ENCODE measurements around the gene SEMA6A. TPM values are rescaled to one million over a fixed set of nuclear protein-coding genes. Genes with fewer than 3 reads are reported as not detected.

SEMA6A gene
- total and polyA plus RNA-seq, 9 of the 15 experiments (the other 6 are each of a cell fraction or from before 2014, with no cell fraction given), result 0.04 to 0.42 (median 0.18) TPM; not detected in 5

GRCh38 chr5:116459301-116459700 lies 115.3 kb downstream of the SEMA6A start:
- Histone ChIP-seq H3K36me3 (ENCODE audit: control insufficient read depth, insufficient read depth, low read length) (no peaks in the 10 kb centered on the region), H4K20me1 (replicated peaks; ENCODE audit: control insufficient read depth, insufficient read depth, low read length) (no peaks in the 10 kb centered on the region), H3K27ac (ENCODE audit: extremely low read depth, low read depth, low read length) (no peak overlapping the region), H3K27me3 (ENCODE audit: control insufficient read depth in 2 of 2, insufficient read depth in 2 of 2, low read length in 2 of 2) (no peaks in the 10 kb centered on the region), H3K4me1 (replicated peaks in 1 of 2; ENCODE audit: control insufficient read depth in 2 of 2, insufficient read depth in 2 of 2, low read length in 2 of 2) (no peaks in the 10 kb centered on the region), H3K9me3 (replicated peaks; ENCODE audit: control insufficient read depth, insufficient read depth, low read depth, low read length) (no peaks in the 10 kb centered on the region), H3K9ac (ENCODE audit: insufficient read depth in 1 of 2, low read depth in 2 of 2, low read length in 2 of 2) (no peak overlapping the region), H3K9me1 (ENCODE audit: control insufficient read depth, insufficient read depth, low read length) (no peaks in the 10 kb centered on the region), H3K79me2 (ENCODE audit: control insufficient read depth, insufficient read depth, low read length) (no peaks in the 10 kb centered on the region), H3K4me2 (ENCODE audit: insufficient read depth, low read length) (no peak overlapping the region), H3K4me3 (no peak overlapping the region), H2AFZ (ENCODE audit: low read depth, low read length) (no peak overlapping the region)
- in situ Hi-C loops (cut with MboI), result no loop called here
- ATAC-seq (no peak), DNase-seq (ENCODE audit: extremely low read depth in 1 of 4, low spot score in 3 of 4) (no peak), FAIRE-seq (no peak)
- WGBS (ENCODE audit: insufficient coverage, low coverage, missing lambda C conversion rate), result 0% methylated on average over 2 of the region's 2 CpGs
- CTCF ChIA-PET (ENCODE audit: low intra/inter-chr PET ratio), result no interaction called here
- POLR2A ChIA-PET, result no interaction called here
- BruUV-seq (replicated peaks), result no TSS peak
- intact Hi-C loops (cut with micrococcal nuclease), result no loop called here
- TF ChIP-seq ZNF224 (CRISPR knock-in tag; IDR thresholded peaks at IDR 0.05), result no peak
- no peak for TF ChIP-seq RUNX1 (IDR thresholded peaks at IDR 0.05; ENCODE audit: low read depth)
- TF ChIP-seq ZBTB5 (IDR thresholded peaks at IDR 0.05), result no peak
- TF ChIP-seq BRF1 (IDR thresholded peaks at IDR 0.05; ENCODE audit: borderline replicate concordance, extremely low read depth, insufficient read length), result no peak
- no peak for TF ChIP-seq RBM34 (IDR thresholded peaks at IDR 0.05; ENCODE audit: borderline replicate concordance, insufficient read depth, low read length)
- no peak for TF ChIP-seq GTF3C2 (IDR thresholded peaks at IDR 0.05; ENCODE audit: borderline replicate concordance, extremely low read depth, insufficient read length)
- no peak for TF ChIP-seq E2F1 (CRISPR knock-in tag; IDR thresholded peaks at IDR 0.05)
- TF ChIP-seq NFE2L1 (tag; IDR thresholded peaks at IDR 0.05; ENCODE audit: borderline replicate concordance, low read depth), result no peak
- no peak for TF ChIP-seq SMARCA5 (IDR thresholded peaks at IDR 0.05)
- no peak for TF ChIP-seq ZNF134 (CRISPR knock-in tag; conservative IDR thresholded peaks at IDR 0.05)
- TF ChIP-seq BCLAF1 (IDR thresholded peaks at IDR 0.05; ENCODE audit: borderline replicate concordance in 1 of 2, control insufficient read depth in 1 of 2, low read depth in 2 of 2, low read length in 1 of 2), result no peak

All from K562 (cell line).